Neuronal stem cell (in vitro differentiated cells): ENCODE data around the gene TBC1D12.
A peak's percentile ranks its signal among the peaks of the same experiment; 100 is the strongest.
"Not testable (repeated sequence)": the region's sequence is repeated elsewhere in the genome, so short reads cannot be mapped to it uniquely, and the experiment has no call there.

Experiments used
- DNase-seq: peaks from one replicate; pipeline ENCODE4 v3.0.0-alpha.2; 2013; ENCODE audit warnings: low spot score
- H2AFZ ChIP-seq: one replicate; pipeline ENCODE4 v1.6.1; 2013; ENCODE audit warnings: mild to moderate bottlenecking, low read length, inconsistent platforms
- H2AK5ac ChIP-seq: 2 replicates; pipeline ENCODE4 v1.6.1; 2013; ENCODE audit warnings: low read depth, mild to moderate bottlenecking, inconsistent platforms, low read length, moderate library complexity, mixed read lengths
- H2BK120ac ChIP-seq: 2 replicates; pipeline ENCODE4 v1.6.1; 2013; ENCODE audit warnings: low read depth, mild to moderate bottlenecking, inconsistent platforms, low read length, moderate library complexity, mixed read lengths
- H2BK12ac ChIP-seq: one replicate; pipeline ENCODE4 v1.6.1; 2013; ENCODE audit warnings: low read length, inconsistent platforms
- H2BK15ac ChIP-seq: 2 replicates; pipeline ENCODE4 v1.6.1; 2013; ENCODE audit warnings: mild to moderate bottlenecking, low read length, inconsistent platforms, mixed read lengths
- H2BK5ac ChIP-seq: one replicate; pipeline ENCODE4 v1.6.1; 2013; ENCODE audit warnings: inconsistent platforms, mild to moderate bottlenecking, low read length, moderate library complexity
- H3K14ac ChIP-seq: one replicate; pipeline ENCODE4 v1.6.1; 2013; ENCODE audit warnings: low read length, inconsistent platforms
- H3K18ac ChIP-seq: 2 replicates; pipeline ENCODE4 v1.6.1; 2013; ENCODE audit warnings: low read length, inconsistent platforms
- H3K23ac ChIP-seq: 2 replicates; pipeline ENCODE4 v1.6.1; 2013; ENCODE audit warnings: low read depth, mild to moderate bottlenecking, mixed read lengths, low read length, inconsistent platforms; ENCODE audit not compliant: poor library complexity
- H3K27ac ChIP-seq: replicated peaks from 3 replicates; pipeline ENCODE4 v1.5.1; 2013; ENCODE audit warnings: low read length, inconsistent platforms
- H3K27me3 ChIP-seq, 3 experiments: 2 replicates each; pipeline ENCODE4 v1.6.1; 2013; ENCODE audit warnings: low read length in 3 of 3, mild to moderate bottlenecking in 2 of 3, inconsistent platforms in 1 of 3, low read depth in 1 of 3, mixed read lengths in 1 of 3, moderate library complexity in 1 of 3; ENCODE audit not compliant: control insufficient read depth in 3 of 3, insufficient read depth in 3 of 3
- H3K36me3 ChIP-seq, 2 donors: replicated peaks in 1 of 2; 2 replicates each; pipeline ENCODE4 v1.6.1; 2013; ENCODE audit warnings: low read length in 2 of 2; ENCODE audit not compliant: control insufficient read depth in 2 of 2, insufficient read depth in 2 of 2
- H3K4ac ChIP-seq: 2 replicates; pipeline ENCODE4 v1.6.1; 2013; ENCODE audit warnings: inconsistent platforms, mild to moderate bottlenecking, low read length, moderate library complexity
- H3K4me1 ChIP-seq, 2 donors: 1 replicate in 1 of 2; 2 replicates in 1 of 2; pipeline ENCODE4 v1.6.1; 2013; ENCODE audit warnings: low read length in 2 of 2, low read depth in 1 of 2; ENCODE audit not compliant: control insufficient read depth in 2 of 2, insufficient read depth in 1 of 2
- H3K4me2 ChIP-seq: one replicate; pipeline ENCODE4 v1.6.1; 2013; ENCODE audit warnings: mild to moderate bottlenecking, low read length, inconsistent platforms; ENCODE audit not compliant: insufficient read depth, poor library complexity, severe bottlenecking
- H3K4me3 ChIP-seq, 2 donors: 2 replicates each; pipeline ENCODE4 v1.5.1; 2013; ENCODE audit warnings: low read length in 2 of 2, mild to moderate bottlenecking in 2 of 2, inconsistent platforms in 1 of 2, moderate library complexity in 1 of 2
- H3K79me1 ChIP-seq: one replicate; pipeline ENCODE4 v1.6.1; 2013; ENCODE audit warnings: low read depth, mild to moderate bottlenecking, inconsistent platforms, low read length, moderate library complexity
- H3K9ac ChIP-seq: one replicate; pipeline ENCODE4 v1.6.1; 2013; ENCODE audit warnings: mild to moderate bottlenecking, low read depth, low read length, inconsistent platforms; ENCODE audit not compliant: poor library complexity
- H3K9me3 ChIP-seq, 2 donors: replicated peaks in 1 of 2; 2 replicates each; pipeline versions ENCODE3 to v1.6.1; 2013; ENCODE audit warnings: low read length in 2 of 2, mild to moderate bottlenecking in 2 of 2, inconsistent platforms in 1 of 2, low read depth in 1 of 2, mixed read lengths in 1 of 2, moderate library complexity in 1 of 2; ENCODE audit not compliant: control insufficient read depth in 2 of 2, insufficient read depth in 1 of 2
- H4K8ac ChIP-seq: one replicate; pipeline ENCODE4 v1.6.1; 2013; ENCODE audit warnings: low read depth, mild to moderate bottlenecking, inconsistent platforms, low read length, moderate library complexity
- H4K91ac ChIP-seq: one replicate; pipeline ENCODE4 v1.6.1; 2013; ENCODE audit warnings: low read length, low read depth, mild to moderate bottlenecking, inconsistent platforms; ENCODE audit not compliant: poor library complexity
- WGBS, 2 donors: extraction: QIAGEN DNeasy Blood & Tissue Kit; methylation state at CpG; one replicate each; pipeline ENCODE4 v1.1.7; 2013; ENCODE audit warnings: missing lambda C conversion rate in 2 of 2, mixed read lengths in 1 of 2; ENCODE audit not compliant: insufficient read length in 2 of 2, insufficient replicate concordance in 1 of 2; ENCODE audit errors: extremely low coverage in 2 of 2; 5-methylcytosine and 5-hydroxymethylcytosine counted together

TBC1D12 gene

GRCh38 chr10:94546901-94547185, 144.5 kb downstream of the TBC1D12 start:
- H3K9ac ChIP-seq: no peak overlapping the region
- no peak overlapping the region for H2BK12ac ChIP-seq
- WGBS, 2 donors: no CpG with 5 or more reads among the region's 1 CpG
- H4K8ac ChIP-seq: no peak overlapping the region
- H3K4me1 ChIP-seq: peaks cover 0 to 8% of the 10 kb centered on the region in 2 donors
- H3K23ac ChIP-seq: no peak overlapping the region
- H3K27ac ChIP-seq: no peak overlapping the region
- H2AFZ ChIP-seq: peak overlapping the region; percentile 90
- no peak overlapping the region for H4K91ac ChIP-seq
- no peak overlapping the region for H3K18ac ChIP-seq
- DNase-seq: no peak
- H2BK15ac ChIP-seq: no peak overlapping the region
- H3K14ac ChIP-seq: no peak overlapping the region
- no peaks in the 10 kb centered on the region for H3K27me3 ChIP-seq
- H2BK5ac ChIP-seq: no peak overlapping the region
- no peaks in the 10 kb centered on the region for H3K79me1 ChIP-seq
- H3K4me3 ChIP-seq: peak overlapping the region; percentile 88
- no peak overlapping the region for H2AK5ac ChIP-seq
- H3K9me3 ChIP-seq: no peaks in the 10 kb centered on the region
- peak overlapping the region; percentile 11 for H3K4me2 ChIP-seq
- no peak overlapping the region for H3K4ac ChIP-seq
- peaks cover 2 to 51% of the 10 kb centered on the region in 2 donors for H3K36me3 ChIP-seq
- H2BK120ac ChIP-seq: no peak overlapping the region

DNA sequence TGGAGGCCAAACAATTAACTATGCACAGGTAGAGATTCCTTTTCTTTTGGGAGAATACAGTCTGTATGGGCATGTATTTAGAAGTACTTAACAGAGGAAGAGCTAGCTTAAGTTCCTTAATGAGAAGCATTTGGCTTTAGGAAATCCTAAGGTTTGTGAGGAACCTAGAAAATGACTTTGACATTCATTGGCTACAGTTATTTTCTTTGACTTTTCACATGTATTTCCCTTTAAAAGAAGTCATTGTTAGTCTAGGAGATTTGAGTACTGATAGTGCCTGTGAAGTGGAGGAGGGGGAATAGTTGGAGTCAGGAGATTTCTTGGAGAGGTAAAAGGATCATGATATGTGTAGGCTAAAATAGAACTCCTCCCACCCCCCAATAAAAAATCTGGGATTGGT, 146.9 kb downstream of the TBC1D12 start:
- no peak overlapping the region for H2BK5ac ChIP-seq
- H2BK120ac ChIP-seq: no peak overlapping the region
- no peak overlapping the region for H3K4me3 ChIP-seq
- H3K9me3 ChIP-seq: no peaks in the 10 kb centered on the region
- no peak overlapping the region for H4K91ac ChIP-seq
- no peak overlapping the region for H2AK5ac ChIP-seq
- H3K79me1 ChIP-seq: no peaks in the 10 kb centered on the region
- H3K9ac ChIP-seq: no peak overlapping the region
- no peaks in the 10 kb centered on the region for H3K27me3 ChIP-seq
- no peak overlapping the region for H3K18ac ChIP-seq
- no peak overlapping the region for H2BK12ac ChIP-seq
- peaks cover 0 to 8% of the 10 kb centered on the region in 2 donors for H3K4me1 ChIP-seq
- H3K36me3 ChIP-seq: peaks cover 2 to 73% of the 10 kb centered on the region in 2 donors
- H3K23ac ChIP-seq: no peak overlapping the region
- DNase-seq: no peak
- no peak overlapping the region for H2BK15ac ChIP-seq
- H2AFZ ChIP-seq: no peak overlapping the region
- no peak overlapping the region for H3K4ac ChIP-seq
- no peak overlapping the region for H4K8ac ChIP-seq
- no peak overlapping the region for H3K27ac ChIP-seq
- H3K4me2 ChIP-seq: no peak overlapping the region
- H3K14ac ChIP-seq: no peak overlapping the region

DNA sequence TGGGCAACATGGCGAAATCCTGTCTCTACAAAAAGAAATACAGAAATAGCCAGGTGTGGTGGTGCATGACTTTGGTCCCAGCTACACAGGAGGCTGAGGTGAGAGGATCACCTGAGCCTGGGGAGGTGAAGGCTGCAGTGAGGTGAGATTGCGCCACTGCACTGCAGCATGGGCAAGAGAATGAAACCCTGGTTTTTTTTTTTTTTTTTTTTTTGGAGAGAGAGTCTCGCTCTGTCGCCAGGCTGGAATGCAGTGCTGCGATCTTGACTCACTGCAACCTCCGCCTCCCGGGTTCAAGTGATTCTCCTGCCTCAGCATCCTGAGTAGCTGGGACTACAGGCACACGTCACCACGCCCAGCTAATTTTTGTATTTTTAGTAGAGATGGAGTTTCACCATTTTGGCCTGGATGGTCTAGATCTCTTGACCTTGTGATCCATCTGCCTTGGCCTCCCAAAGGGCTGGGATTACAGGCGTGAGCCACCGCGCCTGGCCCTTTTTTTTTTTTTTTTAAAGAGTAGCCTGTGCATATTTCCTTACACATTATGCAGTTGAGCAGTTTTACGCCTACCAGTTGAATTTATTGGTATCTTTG, 165.5 kb downstream of the TBC1D12 start:
- H3K36me3 ChIP-seq: peaks cover 20 to 97% of the 10 kb centered on the region in 2 donors
- H3K14ac ChIP-seq, H2BK120ac ChIP-seq, H3K18ac ChIP-seq, H4K91ac ChIP-seq, H2BK5ac ChIP-seq, H2AK5ac ChIP-seq, H4K8ac ChIP-seq, H3K4me3 ChIP-seq, H3K9ac ChIP-seq, H3K79me1 ChIP-seq, H3K4me1 ChIP-seq, H3K9me3 ChIP-seq, H2AFZ ChIP-seq, H3K23ac ChIP-seq, H2BK15ac ChIP-seq, H3K27me3 ChIP-seq, H3K4ac ChIP-seq, H2BK12ac ChIP-seq, DNase-seq, H3K4me2 ChIP-seq, H3K27ac ChIP-seq: not testable (repeated sequence)
- no CpG with 5 or more reads among the region's 13 CpGs for WGBS, 2 donors

- Histone ChIP-seq H4K91ac (no peak overlapping the region), H3K27me3 (no peaks in the 10 kb centered on the region), H3K9me3 (no peaks in the 10 kb centered on the region), H3K4me3 (no peak overlapping the region), H2AK5ac (no peak overlapping the region), H3K36me3 (peaks cover 18 to 97% of the 10 kb centered on the region in 2 donors), H2BK120ac (no peak overlapping the region), H3K9ac (no peak overlapping the region), H4K8ac (no peak overlapping the region), H3K27ac (no peak overlapping the region), H3K14ac (no peak overlapping the region), H3K18ac (no peak overlapping the region), H3K4me2 (no peak overlapping the region), H3K79me1 (no peaks in the 10 kb centered on the region), H2BK15ac (no peak overlapping the region), H3K4ac (no peak overlapping the region), H2BK12ac (no peak overlapping the region), H2BK5ac (no peak overlapping the region), H2AFZ (no peak overlapping the region), H3K4me1 (no peaks in the 10 kb centered on the region), H3K23ac (no peak overlapping the region)
- DNase-seq: no peak
Observed at GRCh38 chr10:94571081-94571480, 168.7 kb downstream of the TBC1D12 start.
